Cardiac fibroblast (primary cell): Measurements from ENCODE around the gene TRIM26.

Experiments
- DNase-seq, 2 donors: peaks; one replicate each; pipeline versions ENCODE4 v3.0.0 to v3.0.0-alpha.2; 2010; ENCODE audit warnings: low read depth in 2 of 2
- H3K4me3 ChIP-seq, 2 donors: replicated peaks in 1 of 2; 1 replicate in 1 of 2; 2 replicates in 1 of 2; pipeline ENCODE4 v1.5.1; 2011; ENCODE audit warnings: low read depth in 2 of 2, low read length in 2 of 2, mild to moderate bottlenecking in 2 of 2, moderate library complexity in 1 of 2
- TF ChIP-seq, protein P1 (sequence below): IDR thresholded peaks from one replicate; pipeline ENCODE4 v1.5.1; 2011; ENCODE audit warnings: low read depth, mild to moderate bottlenecking, low read length, inconsistent platforms

The TRIM26 gene

DNA sequence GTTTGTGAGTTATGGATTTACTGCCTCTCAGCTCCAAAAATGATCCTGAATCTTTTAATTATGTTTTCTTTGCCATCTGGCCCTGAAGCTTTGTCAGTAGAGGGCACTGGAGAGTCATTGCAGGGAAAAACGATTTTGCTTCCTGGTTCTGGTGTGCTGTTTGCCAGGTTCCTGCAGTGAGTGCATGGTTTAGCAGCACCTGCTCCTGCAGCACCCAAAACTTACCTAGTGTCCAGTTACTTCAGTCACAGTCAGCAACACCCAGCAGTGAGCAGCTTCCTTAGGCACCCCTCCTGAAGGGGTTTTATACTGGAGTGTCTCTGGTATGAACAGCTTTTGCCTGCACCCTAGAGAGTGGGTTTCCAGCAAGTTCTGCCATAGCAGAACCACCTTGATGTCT lies 6.0 kb upstream of the TRIM26 start:
- no peak overlapping the region for H3K4me3 ChIP-seq
- TF ChIP-seq, protein P1, sequence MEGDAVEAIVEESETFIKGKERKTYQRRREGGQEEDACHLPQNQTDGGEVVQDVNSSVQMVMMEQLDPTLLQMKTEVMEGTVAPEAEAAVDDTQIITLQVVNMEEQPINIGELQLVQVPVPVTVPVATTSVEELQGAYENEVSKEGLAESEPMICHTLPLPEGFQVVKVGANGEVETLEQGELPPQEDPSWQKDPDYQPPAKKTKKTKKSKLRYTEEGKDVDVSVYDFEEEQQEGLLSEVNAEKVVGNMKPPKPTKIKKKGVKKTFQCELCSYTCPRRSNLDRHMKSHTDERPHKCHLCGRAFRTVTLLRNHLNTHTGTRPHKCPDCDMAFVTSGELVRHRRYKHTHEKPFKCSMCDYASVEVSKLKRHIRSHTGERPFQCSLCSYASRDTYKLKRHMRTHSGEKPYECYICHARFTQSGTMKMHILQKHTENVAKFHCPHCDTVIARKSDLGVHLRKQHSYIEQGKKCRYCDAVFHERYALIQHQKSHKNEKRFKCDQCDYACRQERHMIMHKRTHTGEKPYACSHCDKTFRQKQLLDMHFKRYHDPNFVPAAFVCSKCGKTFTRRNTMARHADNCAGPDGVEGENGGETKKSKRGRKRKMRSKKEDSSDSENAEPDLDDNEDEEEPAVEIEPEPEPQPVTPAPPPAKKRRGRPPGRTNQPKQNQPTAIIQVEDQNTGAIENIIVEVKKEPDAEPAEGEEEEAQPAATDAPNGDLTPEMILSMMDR = peak; percentile 93
- DNase-seq = peak; percentile 68

DNA sequence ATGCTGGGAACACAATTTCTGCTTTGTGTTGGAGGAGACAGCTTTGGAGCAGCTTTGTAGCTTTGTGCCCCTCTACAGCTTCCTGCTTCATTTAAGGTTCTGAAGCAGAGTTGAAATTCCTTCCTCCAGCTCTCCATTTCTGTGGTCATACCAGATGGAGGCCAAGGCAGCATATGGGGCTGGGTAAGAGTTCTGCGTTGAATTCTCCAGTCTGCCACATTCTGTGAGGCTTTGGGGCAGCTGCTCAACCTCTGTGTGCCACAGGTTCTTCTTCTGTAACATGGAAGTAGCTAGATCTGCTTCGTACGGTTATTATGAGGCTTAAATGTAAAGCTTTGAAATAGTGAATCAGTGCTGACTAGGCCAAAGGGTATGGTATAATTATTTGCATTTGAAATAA lies 2.9 kb upstream of the TRIM26 start:
- DNase-seq = no peak
- H3K4me3 ChIP-seq = no peak overlapping the region
- TF ChIP-seq, protein P1 = no peak

DNA sequence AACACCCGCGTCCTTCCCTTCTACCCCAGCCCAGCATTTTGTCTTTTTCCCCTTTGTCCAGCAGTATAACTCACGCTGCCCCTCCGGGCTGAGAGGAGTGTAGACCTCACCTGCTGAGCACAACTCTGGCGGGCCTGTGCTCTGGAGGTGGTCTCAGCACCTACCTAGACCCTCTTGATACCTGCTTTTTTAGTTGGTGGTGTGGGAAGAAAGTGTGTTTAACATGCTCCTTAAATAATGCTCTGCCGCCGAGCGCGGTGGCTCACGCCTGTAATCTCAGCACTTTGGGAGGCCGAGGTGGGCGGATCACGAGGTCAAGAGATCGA lies 1.4 kb upstream of the TRIM26 start:
- TF ChIP-seq, protein P1 = no peak
- DNase-seq = no peak
- peak overlapping the region; percentile 94 for H3K4me3 ChIP-seq

DNA sequence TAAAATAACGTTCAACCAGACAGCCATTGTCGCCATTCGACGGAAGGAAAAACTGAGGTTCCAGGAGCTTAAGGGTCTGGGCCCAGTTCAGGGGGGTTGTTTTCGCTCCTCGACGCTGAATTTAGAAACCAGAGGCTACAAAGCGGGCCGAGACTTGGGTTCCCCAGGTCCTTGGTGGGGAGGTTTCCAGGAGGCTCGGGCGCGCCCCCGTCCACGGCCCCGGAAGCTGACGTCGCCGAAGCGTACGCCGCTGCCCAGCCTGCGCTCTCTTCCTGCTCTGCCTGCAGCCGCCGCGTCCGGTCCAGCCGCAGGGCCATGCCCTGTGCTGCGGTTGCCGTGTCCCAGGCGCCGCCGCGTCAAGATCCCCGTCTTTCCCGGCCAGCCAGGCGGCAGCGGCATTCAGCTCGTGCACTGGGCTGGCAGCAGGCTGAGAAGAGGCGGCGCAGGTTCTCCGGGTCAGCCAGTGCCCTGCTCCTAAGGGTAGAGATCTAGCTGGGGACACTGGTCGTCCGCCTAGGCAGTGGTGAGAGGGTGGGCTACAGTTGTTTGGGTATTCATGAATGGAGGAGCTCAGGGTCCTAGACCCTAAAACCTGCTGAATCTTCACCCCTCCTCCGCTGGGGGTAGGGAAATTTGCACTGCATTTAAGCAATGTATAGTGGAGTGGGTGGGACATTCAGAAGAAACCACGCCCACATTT lies 901 bp upstream of the TRIM26 start:
- TF ChIP-seq, protein P1 = no peak
- peak; percentile 75 to 82 for DNase-seq
- peak overlapping the region; percentile 94 for H3K4me3 ChIP-seq

DNA sequence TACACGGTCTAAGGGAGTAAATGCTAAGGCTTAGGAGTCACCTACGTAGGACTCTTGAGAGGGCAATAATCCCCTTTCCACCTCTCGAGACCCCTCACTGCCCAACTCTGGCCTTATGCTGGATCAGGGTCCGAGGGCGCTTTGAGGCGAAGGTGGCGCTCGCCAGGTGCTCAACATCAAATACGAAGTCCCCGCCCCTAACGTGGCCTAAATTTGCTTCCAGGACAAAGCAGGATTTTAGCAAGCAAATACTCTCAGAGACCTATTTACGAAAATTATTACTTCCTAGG lies 406 bp upstream of the TRIM26 start:
- TF ChIP-seq, protein P1 = no peak
- no peak for DNase-seq
- H3K4me3 ChIP-seq = peak overlapping the region; percentile 94

DNA sequence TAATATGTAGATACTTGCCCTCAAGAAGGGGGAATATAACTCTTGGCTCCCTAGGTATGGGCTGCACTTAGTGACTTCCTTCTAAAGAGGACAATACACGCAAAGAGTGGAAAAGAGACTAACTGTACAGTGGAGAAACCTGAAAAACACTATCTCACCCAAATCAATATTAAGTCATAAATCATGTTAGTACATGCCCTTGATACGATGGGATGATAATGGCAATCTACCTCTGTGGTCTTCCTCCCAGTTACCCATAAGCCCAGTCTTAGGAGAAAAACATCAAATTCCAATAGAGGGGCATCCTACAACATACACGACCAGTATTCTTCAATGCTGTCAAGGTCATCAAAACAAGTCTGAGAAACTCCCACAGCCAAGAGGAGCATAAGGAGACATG lies 1.3 kb downstream of the TRIM26 start:
- peak overlapping the region; percentile 94 for H3K4me3 ChIP-seq
- DNase-seq = no peak
- TF ChIP-seq, protein P1 = no peak

DNA sequence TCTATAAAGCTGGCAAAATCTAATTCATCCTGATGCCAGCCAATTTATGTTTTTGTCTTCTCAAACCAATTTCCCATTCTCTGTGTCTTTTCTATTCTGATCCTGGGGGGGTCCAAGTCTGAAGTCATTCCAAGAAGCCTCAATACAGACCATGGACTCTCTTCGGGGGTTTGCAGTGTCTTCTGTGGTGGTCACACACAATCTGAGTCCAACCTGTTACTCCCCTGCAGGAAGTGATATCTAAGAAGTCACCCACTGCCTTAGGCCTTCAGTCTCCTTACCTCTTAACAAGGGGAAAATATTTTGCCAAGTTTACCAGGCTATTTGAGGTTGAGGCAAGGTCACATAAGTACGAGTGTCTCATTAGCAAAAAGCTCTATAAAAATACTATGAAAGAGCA lies 1.9 kb downstream of the TRIM26 start:
- no peak overlapping the region for H3K4me3 ChIP-seq
- TF ChIP-seq, protein P1 = no peak
- no peak for DNase-seq
